ENCODE measurements around the gene ZMAT2.
"Not testable (repeated sequence)": the region's sequence is repeated elsewhere in the genome, so short reads cannot be mapped to it uniquely, and the experiment has no call there.

Gene ZMAT2

DNA sequence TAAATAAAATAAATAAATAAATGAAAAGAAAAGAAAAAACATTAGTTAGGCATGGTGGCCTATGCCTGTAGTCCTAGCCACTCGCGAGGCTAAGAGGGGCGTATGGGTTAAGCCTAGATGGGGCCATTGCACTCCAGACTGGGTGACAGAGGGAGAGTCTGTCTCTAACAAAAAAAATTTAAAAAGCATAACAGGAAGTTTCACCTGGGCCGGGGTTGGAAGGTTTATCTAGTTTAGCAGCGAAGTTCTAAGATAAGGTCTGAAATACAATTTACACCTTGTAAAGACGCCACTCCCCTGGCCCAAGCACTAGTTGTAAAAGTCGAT, 18.0 kb downstream of the ZMAT2 start:
- no peak overlapping the region for H2AFZ ChIP-seq (ENCODE audit: low read depth, low read length)
- peak overlapping the region in 1 of 2 experiments; percentile 25 for H3K18ac ChIP-seq (ENCODE audit: low read depth in 1 of 2, low read length in 2 of 2)
- H2BK12ac ChIP-seq (ENCODE audit: low read length in 2 of 2) = peak overlapping the region; percentile 51 to 61
- no peak overlapping the region for H4K8ac ChIP-seq (ENCODE audit: low read length)
- H2BK15ac ChIP-seq (ENCODE audit: low read depth, poor library complexity, severe bottlenecking) = no peak overlapping the region
- 66% methylated on average over 7 of the region's 7 CpGs for WGBS
- DNase-seq = no peak
- peak overlapping the region; percentile 67 for H4K91ac ChIP-seq (ENCODE audit: low read length)
- no peaks in the 10 kb centered on the region for H3K27me3 ChIP-seq (ENCODE audit: control insufficient read depth in 1 of 2, insufficient read depth in 1 of 2, low read length in 2 of 2)
- H2AK5ac ChIP-seq (ENCODE audit: low read length, severe bottlenecking) = no peak overlapping the region
- H3K9ac ChIP-seq (ENCODE audit: low read length) = no peak overlapping the region
- H3K4ac ChIP-seq (ENCODE audit: low read depth in 1 of 2, low read length in 2 of 2) = no peak overlapping the region
- no peaks in the 10 kb centered on the region for H3K9me3 ChIP-seq (ENCODE audit: control insufficient read depth, low read length)
- peak overlapping the region; percentile 14 for H3K27ac ChIP-seq (ENCODE audit: low read length, poor library complexity, severe bottlenecking)
- no peak overlapping the region for H2BK5ac ChIP-seq (ENCODE audit: low read depth, low read length, poor library complexity, severe bottlenecking)
- H3K36me3 ChIP-seq (ENCODE audit: control insufficient read depth in 1 of 2, insufficient read depth in 2 of 2, low read depth in 1 of 2, low read length in 2 of 2) = no peaks in the 10 kb centered on the region
- no peak overlapping the region for H3K4me3 ChIP-seq (ENCODE audit: insufficient read depth in 1 of 2, low read depth in 1 of 2, low read length in 2 of 2)
- H3K14ac ChIP-seq (ENCODE audit: low read length in 2 of 2) = no peak overlapping the region
- H3K4me2 ChIP-seq (ENCODE audit: low read length, poor library complexity, severe bottlenecking) = no peak overlapping the region
- peaks cover 3% of the 10 kb centered on the region for H3K4me1 ChIP-seq (ENCODE audit: control insufficient read depth, insufficient read depth, low read depth, low read length)
- H2BK120ac ChIP-seq (ENCODE audit: low read depth, low read length) = no peak overlapping the region
- H3K79me1 ChIP-seq (replicated peaks; ENCODE audit: low read length, poor library complexity, severe bottlenecking) = no peaks in the 10 kb centered on the region
- H3K23ac ChIP-seq (ENCODE audit: low read length in 2 of 2) = no peak overlapping the region

DNA sequence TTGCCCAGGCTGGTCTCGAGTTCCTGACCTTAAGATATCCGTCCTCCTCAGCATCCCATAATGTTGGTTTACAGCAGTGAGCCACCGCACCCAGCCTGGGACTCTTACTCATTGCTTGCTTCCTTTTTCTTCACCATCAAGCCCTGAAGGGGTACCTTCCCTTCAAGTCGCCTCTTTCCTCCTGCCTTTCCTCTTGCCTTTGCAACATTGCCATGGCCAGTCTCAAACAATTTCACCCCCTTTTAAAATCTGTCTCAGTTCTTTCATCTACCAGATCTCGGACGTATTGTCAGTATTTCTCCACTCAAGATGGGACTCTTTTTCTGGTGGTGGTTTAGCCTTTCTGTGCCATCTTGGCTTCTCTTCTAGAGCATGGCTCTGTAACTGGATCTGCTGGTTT, 20.5 kb downstream of the ZMAT2 start:
- not testable (repeated sequence) for H3K4ac ChIP-seq (ENCODE audit: low read depth in 1 of 2, low read length in 2 of 2); H2AFZ ChIP-seq (ENCODE audit: low read depth, low read length); H3K4me3 ChIP-seq (ENCODE audit: insufficient read depth in 1 of 2, low read depth in 1 of 2, low read length in 2 of 2); H3K9ac ChIP-seq (ENCODE audit: low read length); H3K79me1 ChIP-seq (replicated peaks; ENCODE audit: low read length, poor library complexity, severe bottlenecking); H2BK12ac ChIP-seq (ENCODE audit: low read length in 2 of 2); H3K27me3 ChIP-seq (ENCODE audit: control insufficient read depth in 1 of 2, insufficient read depth in 1 of 2, low read length in 2 of 2); H3K4me1 ChIP-seq (ENCODE audit: control insufficient read depth, insufficient read depth, low read depth, low read length); H3K27ac ChIP-seq (ENCODE audit: low read length, poor library complexity, severe bottlenecking); H2AK5ac ChIP-seq (ENCODE audit: low read length, severe bottlenecking); H3K4me2 ChIP-seq (ENCODE audit: low read length, poor library complexity, severe bottlenecking); H2BK120ac ChIP-seq (ENCODE audit: low read depth, low read length); H2BK15ac ChIP-seq (ENCODE audit: low read depth, poor library complexity, severe bottlenecking); H3K36me3 ChIP-seq (ENCODE audit: control insufficient read depth in 1 of 2, insufficient read depth in 2 of 2, low read depth in 1 of 2, low read length in 2 of 2); H3K18ac ChIP-seq (ENCODE audit: low read depth in 1 of 2, low read length in 2 of 2); H3K14ac ChIP-seq (ENCODE audit: low read length in 2 of 2); H4K8ac ChIP-seq (ENCODE audit: low read length); DNase-seq; H4K91ac ChIP-seq (ENCODE audit: low read length); H3K9me3 ChIP-seq (ENCODE audit: control insufficient read depth, low read length); H3K23ac ChIP-seq (ENCODE audit: low read length in 2 of 2); H2BK5ac ChIP-seq (ENCODE audit: low read depth, low read length, poor library complexity, severe bottlenecking)
- 77% methylated on average over 6 of the region's 6 CpGs for WGBS

DNA sequence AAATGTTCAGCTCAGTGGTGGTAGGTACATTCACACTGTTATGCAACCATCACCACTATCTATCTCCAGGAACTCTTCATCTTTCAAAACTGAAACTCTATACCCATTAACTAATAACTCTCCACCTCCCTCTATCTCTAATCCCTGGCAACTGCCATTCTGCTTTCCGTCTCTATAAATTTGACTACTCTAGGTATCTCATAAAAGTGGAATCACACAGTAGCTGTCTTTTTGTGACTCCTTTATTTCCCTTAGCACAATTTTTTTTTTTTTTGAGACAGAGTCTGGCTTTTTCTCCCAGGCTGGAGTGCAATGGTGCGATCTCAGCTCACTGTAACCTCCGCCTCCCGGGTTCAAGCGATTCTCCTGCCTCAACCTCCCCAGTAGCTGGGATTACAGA, 21.1 kb downstream of the ZMAT2 start:
- not testable (repeated sequence) for H3K23ac ChIP-seq (ENCODE audit: low read length in 2 of 2); DNase-seq

DNA sequence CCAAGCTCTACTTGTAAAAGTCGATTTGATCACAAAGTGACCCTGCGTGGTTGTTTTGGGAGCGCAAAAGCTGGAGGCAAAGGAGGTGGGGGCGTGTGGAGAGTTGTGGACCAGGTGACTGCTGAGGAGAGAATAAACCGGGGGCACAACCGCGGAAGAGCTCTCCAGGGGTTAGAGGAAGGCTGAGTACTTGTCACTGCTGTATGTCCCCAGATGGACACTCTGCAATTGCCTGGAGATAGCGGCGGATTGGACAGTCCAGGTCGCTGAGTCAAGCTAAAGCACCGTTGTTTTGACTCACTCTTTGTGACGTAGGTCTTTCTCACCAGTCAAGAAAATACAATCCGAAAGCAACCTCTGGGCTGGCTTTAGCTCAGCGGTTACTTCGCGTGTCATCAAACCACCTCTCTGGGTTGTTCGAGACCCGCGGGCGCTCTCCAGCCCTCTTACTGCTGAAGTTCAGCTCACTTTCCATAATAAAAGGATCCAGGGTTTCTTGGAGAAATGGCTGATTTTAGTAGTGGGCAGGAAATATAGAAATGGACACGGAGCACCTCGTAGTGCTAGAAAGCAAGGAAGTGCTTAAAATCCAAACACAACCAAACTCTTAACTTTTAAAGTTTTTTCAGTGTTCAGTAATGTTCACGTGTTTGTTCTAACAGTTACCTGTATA, 25.7 kb downstream of the ZMAT2 start:
- no peak overlapping the region for H3K18ac ChIP-seq (ENCODE audit: low read depth in 1 of 2, low read length in 2 of 2)
- H2AFZ ChIP-seq (ENCODE audit: low read depth, low read length) = peak overlapping the region; percentile 69
- H3K9me3 ChIP-seq (ENCODE audit: control insufficient read depth, low read length) = peaks cover 3% of the 10 kb centered on the region
- H2BK5ac ChIP-seq (ENCODE audit: low read depth, low read length, poor library complexity, severe bottlenecking) = no peak overlapping the region
- no peak overlapping the region for H4K8ac ChIP-seq (ENCODE audit: low read length)
- peaks cover 1% of the 10 kb centered on the region for H3K4me1 ChIP-seq (ENCODE audit: control insufficient read depth, insufficient read depth, low read depth, low read length)
- no peak overlapping the region for H3K27ac ChIP-seq (ENCODE audit: low read length, poor library complexity, severe bottlenecking)
- no peak overlapping the region for H3K14ac ChIP-seq (ENCODE audit: low read length in 2 of 2)
- no peak overlapping the region for H2AK5ac ChIP-seq (ENCODE audit: low read length, severe bottlenecking)
- peak; percentile 98 for DNase-seq
- H4K91ac ChIP-seq (ENCODE audit: low read length) = no peak overlapping the region
- peak overlapping the region; percentile 49 for H3K4me2 ChIP-seq (ENCODE audit: low read length, poor library complexity, severe bottlenecking)
- 3% methylated on average over 17 of the region's 23 CpGs for WGBS
- no peak overlapping the region for H2BK120ac ChIP-seq (ENCODE audit: low read depth, low read length)
- H3K4me3 ChIP-seq (ENCODE audit: insufficient read depth in 1 of 2, low read depth in 1 of 2, low read length in 2 of 2) = peak overlapping the region; percentile 46 to 65
- H3K4ac ChIP-seq (ENCODE audit: low read depth in 1 of 2, low read length in 2 of 2) = no peak overlapping the region
- H3K23ac ChIP-seq (ENCODE audit: low read length in 2 of 2) = no peak overlapping the region
- no peak overlapping the region for H2BK12ac ChIP-seq (ENCODE audit: low read length in 2 of 2)
- H3K27me3 ChIP-seq (ENCODE audit: control insufficient read depth in 1 of 2, insufficient read depth in 1 of 2, low read length in 2 of 2) = no peaks in the 10 kb centered on the region
- no peaks in the 10 kb centered on the region for H3K36me3 ChIP-seq (ENCODE audit: control insufficient read depth in 1 of 2, insufficient read depth in 2 of 2, low read depth in 1 of 2, low read length in 2 of 2)
- H2BK15ac ChIP-seq (ENCODE audit: low read depth, poor library complexity, severe bottlenecking) = peak overlapping the region; percentile 67
- H3K79me1 ChIP-seq (replicated peaks; ENCODE audit: low read length, poor library complexity, severe bottlenecking) = no peaks in the 10 kb centered on the region
- H3K9ac ChIP-seq (ENCODE audit: low read length) = peak overlapping the region; percentile 15

More for the DNA sequence above, 21.1 kb downstream of the ZMAT2 start:
- H3K36me3 ChIP-seq (ENCODE audit: control insufficient read depth in 1 of 2, insufficient read depth in 2 of 2, low read depth in 1 of 2, low read length in 2 of 2); H3K9ac ChIP-seq (ENCODE audit: low read length); H4K8ac ChIP-seq (ENCODE audit: low read length); H3K27ac ChIP-seq (ENCODE audit: low read length, poor library complexity, severe bottlenecking); H3K79me1 ChIP-seq (replicated peaks; ENCODE audit: low read length, poor library complexity, severe bottlenecking); H3K4me3 ChIP-seq (ENCODE audit: insufficient read depth in 1 of 2, low read depth in 1 of 2, low read length in 2 of 2); H3K27me3 ChIP-seq (ENCODE audit: control insufficient read depth in 1 of 2, insufficient read depth in 1 of 2, low read length in 2 of 2); H3K4me1 ChIP-seq (ENCODE audit: control insufficient read depth, insufficient read depth, low read depth, low read length); H3K9me3 ChIP-seq (ENCODE audit: control insufficient read depth, low read length); H3K18ac ChIP-seq (ENCODE audit: low read depth in 1 of 2, low read length in 2 of 2); H3K4ac ChIP-seq (ENCODE audit: low read depth in 1 of 2, low read length in 2 of 2); H4K91ac ChIP-seq (ENCODE audit: low read length); H2BK120ac ChIP-seq (ENCODE audit: low read depth, low read length); H2BK15ac ChIP-seq (ENCODE audit: low read depth, poor library complexity, severe bottlenecking); H2BK12ac ChIP-seq (ENCODE audit: low read length in 2 of 2); H2BK5ac ChIP-seq (ENCODE audit: low read depth, low read length, poor library complexity, severe bottlenecking); H2AFZ ChIP-seq (ENCODE audit: low read depth, low read length); H3K4me2 ChIP-seq (ENCODE audit: low read length, poor library complexity, severe bottlenecking); H2AK5ac ChIP-seq (ENCODE audit: low read length, severe bottlenecking); H3K14ac ChIP-seq (ENCODE audit: low read length in 2 of 2): not testable (repeated sequence)
- 95% methylated on average over 5 of the region's 5 CpGs for WGBS

Data from mesenchymal stem cell (in vitro differentiated cells and primary cell).